Sigmoid colon (tissue), 4 donors: Measurements from ENCODE around the gene ALDH4A1.

Experiments
- POLR2A ChIP-seq, 2 donors: fragments of 450-650 bp; IDR thresholded peaks; one replicate each; pipeline ENCODE4 v1.6.1; 2016; ENCODE audit warnings: antibody characterized with exemption in 2 of 2, mild to moderate bottlenecking in 2 of 2, moderate library complexity in 2 of 2
- POLR2AphosphoS5 ChIP-seq, 4 donors: sonication (generic); formaldehyde crosslinking; IDR thresholded peaks; one replicate each; pipeline ENCODE4 v1.6.1; 2017; ENCODE audit warnings: antibody characterized with exemption in 4 of 4
- TF ChIP-seq, protein P1 (sequence below), 4 experiments: fragments of 450-650 bp in 3 of 4; fragments of 200-600 bp in 1 of 4; IDR thresholded peaks; one replicate each; pipeline ENCODE4 v1.5.1; 2016 to 2019; ENCODE audit warnings: antibody characterized with exemption in 4 of 4, mild to moderate bottlenecking in 3 of 4, moderate library complexity in 2 of 4

DNA sequence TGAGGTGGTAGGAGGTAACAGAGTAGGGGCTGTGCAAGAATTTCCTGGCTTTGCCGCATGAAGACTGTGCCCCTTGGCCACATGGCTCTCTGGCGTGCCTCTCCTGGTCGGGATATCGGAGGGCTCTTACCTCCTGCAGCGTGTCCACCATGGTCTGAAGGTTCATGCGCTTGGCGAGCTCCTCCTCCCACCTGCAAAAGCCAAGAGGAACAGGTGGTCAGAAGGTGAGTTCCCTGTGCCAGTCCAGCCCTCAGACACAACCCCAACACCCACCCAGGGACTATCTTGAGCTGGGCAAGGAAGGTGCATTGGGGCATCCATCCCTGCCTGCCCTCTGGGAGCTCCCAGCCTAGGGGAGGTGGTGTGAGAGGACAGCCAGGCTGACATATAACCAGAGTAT, 18.6 kb upstream of the ALDH4A1 start:
- no peak for TF ChIP-seq POLR2A (IDR thresholded peaks at IDR 0.05)
- no peak for TF ChIP-seq POLR2AphosphoS5 (IDR thresholded peaks at IDR 0.05)
- TF ChIP-seq, protein P1, sequence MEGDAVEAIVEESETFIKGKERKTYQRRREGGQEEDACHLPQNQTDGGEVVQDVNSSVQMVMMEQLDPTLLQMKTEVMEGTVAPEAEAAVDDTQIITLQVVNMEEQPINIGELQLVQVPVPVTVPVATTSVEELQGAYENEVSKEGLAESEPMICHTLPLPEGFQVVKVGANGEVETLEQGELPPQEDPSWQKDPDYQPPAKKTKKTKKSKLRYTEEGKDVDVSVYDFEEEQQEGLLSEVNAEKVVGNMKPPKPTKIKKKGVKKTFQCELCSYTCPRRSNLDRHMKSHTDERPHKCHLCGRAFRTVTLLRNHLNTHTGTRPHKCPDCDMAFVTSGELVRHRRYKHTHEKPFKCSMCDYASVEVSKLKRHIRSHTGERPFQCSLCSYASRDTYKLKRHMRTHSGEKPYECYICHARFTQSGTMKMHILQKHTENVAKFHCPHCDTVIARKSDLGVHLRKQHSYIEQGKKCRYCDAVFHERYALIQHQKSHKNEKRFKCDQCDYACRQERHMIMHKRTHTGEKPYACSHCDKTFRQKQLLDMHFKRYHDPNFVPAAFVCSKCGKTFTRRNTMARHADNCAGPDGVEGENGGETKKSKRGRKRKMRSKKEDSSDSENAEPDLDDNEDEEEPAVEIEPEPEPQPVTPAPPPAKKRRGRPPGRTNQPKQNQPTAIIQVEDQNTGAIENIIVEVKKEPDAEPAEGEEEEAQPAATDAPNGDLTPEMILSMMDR (IDR thresholded peaks at IDR 0.05) = no peak
